Lung (tissue), 12 donors: ENCODE data around the gene KHDRBS1. TPM values are rescaled to one million over a fixed set of nuclear protein-coding genes. Genes with fewer than 3 reads are reported as not detected.
A peak's percentile ranks its signal among the peaks of the same experiment; 100 is the strongest.

ENCODE experiments used
- ATAC-seq: fragments of 200-7000 bp; cut with Tn5 transposase; one replicate; pipeline ENCODE4 v1.9.1; 2020; ENCODE audit warnings: moderate number of reproducible peaks; ENCODE audit not compliant: insufficient read depth, low FRiP score
- DNase-seq, 3 donors: peaks; one replicate each; pipeline ENCODE4 v3.0.0-alpha.2; 2013 to 2017
- H3K27ac ChIP-seq, 2 donors: one replicate each; pipeline ENCODE4 v1.5.1; 2013; ENCODE audit warnings: mild to moderate bottlenecking in 2 of 2, moderate library complexity in 2 of 2, control low read depth in 1 of 2, inconsistent platforms in 1 of 2, low read depth in 1 of 2, low read length in 1 of 2
- H3K27me3 ChIP-seq, 3 donors: one replicate each; pipeline ENCODE4 v1.5.1; 2013; ENCODE audit warnings: low read length in 2 of 3; ENCODE audit not compliant: control insufficient read depth in 3 of 3, insufficient read depth in 3 of 3
- H3K36me3 ChIP-seq, 4 donors: one replicate each; pipeline ENCODE4 v1.5.1; 2013; ENCODE audit warnings: low read length in 4 of 4, mild to moderate bottlenecking in 1 of 4, moderate library complexity in 1 of 4; ENCODE audit not compliant: control insufficient read depth in 4 of 4, insufficient read depth in 4 of 4
- H3K4me1 ChIP-seq, 5 donors: one replicate each; pipeline ENCODE4 v1.5.1; 2013; ENCODE audit warnings: low read length in 5 of 5, mild to moderate bottlenecking in 2 of 5, moderate library complexity in 1 of 5; ENCODE audit not compliant: control insufficient read depth in 5 of 5, insufficient read depth in 5 of 5
- H3K4me3 ChIP-seq: one replicate; pipeline ENCODE4 v1.5.1; 2013; ENCODE audit warnings: mild to moderate bottlenecking, control low read depth, moderate library complexity
- H3K9ac ChIP-seq, 2 donors: one replicate each; pipeline ENCODE4 v1.5.1; 2013; ENCODE audit warnings: low read length in 2 of 2, control low read depth in 1 of 2; ENCODE audit not compliant: insufficient read depth in 1 of 2
- H3K9me3 ChIP-seq, 4 donors: one replicate each; pipeline ENCODE4 v1.5.1; 2013; ENCODE audit warnings: low read length in 3 of 4, mild to moderate bottlenecking in 1 of 4, moderate library complexity in 1 of 4; ENCODE audit not compliant: control insufficient read depth in 4 of 4, insufficient read depth in 3 of 4
- WGBS, 2 donors: extraction: QIAGEN DNeasy Blood & Tissue Kit; methylation state at CpG; one replicate each; pipeline ENCODE4 v1.1.7; 2013; 5-methylcytosine and 5-hydroxymethylcytosine counted together
- polyA plus RNA-seq, 2 donors: library from polyadenylated mRNA; stranded (reverse); fragments of 200-250 nt; gene quantifications; one replicate each; pipeline ENCODE4 v1.2.1, GENCODE V29; 2013
- total RNA-seq, 2 donors: library from RNA; depleted of rRNA in 1 of 2; stranded (reverse); fragments of >200 nt in 1 of 2; gene quantifications; one replicate each; pipeline ENCODE4 v1.2.1, GENCODE V29; 2014 to 2021
- TF ChIP-seq, protein P1 (sequence below): IDR thresholded peaks from 2 replicates; pipeline ENCODE4 v1.5.1; 2012; ENCODE audit warnings: mild to moderate bottlenecking; ENCODE audit errors: control extremely low read depth, extremely low read depth
- donor health status: control.
- donor health status: control.
- donor health status: Bipolar disorder and iron deficiency.
- donor health status: healthy.
- donor health status: DM: yes; HTN: yes; CAD: no.

The KHDRBS1 gene
- total and polyA plus RNA-seq, 4 donors: 51.7 to 138 (median 82.2) TPM

DNA sequence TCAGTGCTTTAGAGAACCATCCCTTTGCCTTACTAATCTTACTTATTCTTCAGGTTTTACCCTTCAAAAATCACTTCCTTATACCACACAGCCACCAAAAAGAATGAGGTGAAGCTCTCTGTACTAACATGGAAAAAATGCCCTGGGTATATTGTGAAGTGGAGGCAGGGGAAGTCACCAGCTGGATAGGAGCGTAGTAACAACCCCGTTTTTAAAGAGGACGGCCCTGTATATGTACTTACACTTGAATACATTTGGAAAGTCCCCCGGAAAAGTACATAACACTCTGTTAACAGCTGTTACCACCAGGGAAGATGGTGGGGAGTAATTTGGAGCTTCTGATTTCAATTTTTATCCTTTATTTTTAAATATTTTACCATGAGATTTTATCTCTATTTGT lies 28.2 kb upstream of the KHDRBS1 start:
- Histone ChIP-seq H3K9me3 (no peaks in the 10 kb centered on the region), H3K27me3 (no peaks in the 10 kb centered on the region), H3K4me3 (no peak overlapping the region), H3K9ac (no peak overlapping the region), H3K36me3 (no peaks in the 10 kb centered on the region), H3K4me1 (peaks cover 0 to 10% (median 0%) of the 10 kb centered on the region in 5 donors), H3K27ac (no peak overlapping the region)
- 17 to 18% methylated on average over 4 of the region's 4 CpGs for WGBS, 2 donors
- ATAC-seq (no peak), DNase-seq (peak in 2 of 3 donors; percentile 61 to 63)
- TF ChIP-seq, protein P1, sequence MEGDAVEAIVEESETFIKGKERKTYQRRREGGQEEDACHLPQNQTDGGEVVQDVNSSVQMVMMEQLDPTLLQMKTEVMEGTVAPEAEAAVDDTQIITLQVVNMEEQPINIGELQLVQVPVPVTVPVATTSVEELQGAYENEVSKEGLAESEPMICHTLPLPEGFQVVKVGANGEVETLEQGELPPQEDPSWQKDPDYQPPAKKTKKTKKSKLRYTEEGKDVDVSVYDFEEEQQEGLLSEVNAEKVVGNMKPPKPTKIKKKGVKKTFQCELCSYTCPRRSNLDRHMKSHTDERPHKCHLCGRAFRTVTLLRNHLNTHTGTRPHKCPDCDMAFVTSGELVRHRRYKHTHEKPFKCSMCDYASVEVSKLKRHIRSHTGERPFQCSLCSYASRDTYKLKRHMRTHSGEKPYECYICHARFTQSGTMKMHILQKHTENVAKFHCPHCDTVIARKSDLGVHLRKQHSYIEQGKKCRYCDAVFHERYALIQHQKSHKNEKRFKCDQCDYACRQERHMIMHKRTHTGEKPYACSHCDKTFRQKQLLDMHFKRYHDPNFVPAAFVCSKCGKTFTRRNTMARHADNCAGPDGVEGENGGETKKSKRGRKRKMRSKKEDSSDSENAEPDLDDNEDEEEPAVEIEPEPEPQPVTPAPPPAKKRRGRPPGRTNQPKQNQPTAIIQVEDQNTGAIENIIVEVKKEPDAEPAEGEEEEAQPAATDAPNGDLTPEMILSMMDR: no peak

DNA sequence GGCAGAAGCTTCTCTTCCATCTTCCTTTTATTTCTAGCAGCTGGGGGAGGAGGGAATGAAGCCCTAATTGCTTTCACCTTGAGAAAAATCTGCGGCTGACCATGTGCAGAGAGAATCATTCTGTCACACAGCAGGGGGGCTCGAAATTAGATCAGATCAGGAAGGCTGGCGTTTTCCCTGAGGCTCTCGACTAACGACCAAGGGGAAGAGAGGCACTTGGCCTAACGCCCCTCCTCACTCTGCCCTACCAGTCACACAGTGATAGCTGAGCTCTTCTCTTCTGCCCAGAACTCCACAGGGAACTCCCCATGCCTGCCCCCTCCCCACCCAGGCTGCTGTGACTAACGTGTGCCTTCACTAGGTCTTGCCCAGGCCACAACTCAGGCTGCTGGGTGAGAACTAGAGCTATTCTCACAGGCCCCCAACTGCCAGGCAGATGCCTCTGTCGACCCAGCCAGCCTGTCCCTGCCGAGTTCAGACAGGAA lies 26.5 kb upstream of the KHDRBS1 start:
- TF ChIP-seq, protein P1: no peak
- Histone ChIP-seq H3K36me3 (no peaks in the 10 kb centered on the region), H3K27ac (no peak overlapping the region), H3K4me3 (no peak overlapping the region), H3K9me3 (no peaks in the 10 kb centered on the region), H3K9ac (no peak overlapping the region), H3K27me3 (no peaks in the 10 kb centered on the region), H3K4me1 (peaks cover 0 to 10% (median 0%) of the 10 kb centered on the region in 5 donors)
- no peak for DNase-seq
- no peak for ATAC-seq
- 84 to 87% methylated on average over 9 of the region's 9 CpGs for WGBS, 2 donors

DNA sequence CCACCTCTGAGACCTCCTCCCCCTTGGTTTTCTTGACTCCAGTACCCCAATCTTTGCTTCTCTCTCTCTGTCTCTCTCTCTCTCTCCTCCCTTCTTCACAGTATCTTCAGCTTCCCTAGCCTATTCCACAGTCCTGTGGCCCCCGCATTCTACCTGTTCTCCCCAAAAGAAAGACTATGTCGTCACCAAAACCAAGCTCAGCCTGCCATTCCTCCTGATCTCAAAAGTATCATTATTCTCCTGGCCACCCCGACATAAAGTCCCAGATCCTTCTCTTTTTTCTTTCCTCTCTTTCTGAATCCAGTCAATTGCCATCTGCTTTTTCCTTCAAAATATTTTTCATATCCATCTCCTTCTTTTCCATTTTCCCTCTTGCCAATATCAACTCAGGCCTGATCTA lies 23.7 kb upstream of the KHDRBS1 start:
- H3K4me3 ChIP-seq: no peak overlapping the region
- TF ChIP-seq, protein P1: no peak
- H3K9ac ChIP-seq: no peak overlapping the region
- no peak for DNase-seq
- no peak for ATAC-seq
- H3K27me3 ChIP-seq: no peaks in the 10 kb centered on the region
- no peak overlapping the region for H3K27ac ChIP-seq
- 97 to 98% methylated on average over 3 of the region's 3 CpGs for WGBS, 2 donors
- peaks cover 0 to 7% (median 0%) of the 10 kb centered on the region in 5 donors for H3K4me1 ChIP-seq
- H3K9me3 ChIP-seq: no peaks in the 10 kb centered on the region
- H3K36me3 ChIP-seq: no peaks in the 10 kb centered on the region

DNA sequence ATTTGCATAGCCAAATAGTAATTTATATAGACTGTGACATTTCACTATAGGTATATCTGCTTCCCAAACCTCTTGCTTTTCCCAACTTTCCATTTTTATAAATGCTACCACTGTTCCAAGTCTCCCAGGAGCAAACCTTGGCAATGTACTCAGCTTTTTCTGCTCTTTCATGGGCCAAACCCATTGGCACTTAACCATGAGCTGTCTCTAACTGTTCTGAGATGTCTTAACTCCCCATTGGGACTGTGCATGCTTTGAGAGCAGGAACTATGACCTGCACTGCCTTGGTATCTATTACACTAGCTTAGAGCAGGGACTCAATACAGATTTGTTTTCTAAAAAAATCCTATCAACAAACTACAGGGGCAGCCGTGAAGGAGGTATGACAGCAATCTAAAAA lies 22.5 kb upstream of the KHDRBS1 start:
- H3K9me3 ChIP-seq: no peaks in the 10 kb centered on the region
- no peaks in the 10 kb centered on the region for H3K27me3 ChIP-seq
- ATAC-seq (no peak), DNase-seq (no peak)
- no peak overlapping the region for H3K9ac ChIP-seq
- no peaks in the 10 kb centered on the region for H3K4me1 ChIP-seq
- H3K27ac ChIP-seq: no peak overlapping the region
- H3K4me3 ChIP-seq: no peak overlapping the region
- whole genome bisulfite sequencing, 2 donors: 74 to 88% methylated on average over 1 of the region's 1 CpG
- H3K36me3 ChIP-seq: no peaks in the 10 kb centered on the region
- TF ChIP-seq, protein P1: no peak
